HL-60 (cell line): ENCODE measurements around the gene NBL1.

Experiments used
- DNase-seq, 2 experiments: peaks; one replicate each; pipeline ENCODE4 v3.0.0-alpha.2; 2010 to 2020; ENCODE audit warnings: low read depth in 1 of 2, low spot score in 1 of 2
- H3K27ac ChIP-seq: fragments of 250-450 bp; sonication (Bioruptor Pico); replicated peaks from 2 replicates; pipeline ENCODE4 v1.5.1; 2020; ENCODE audit warnings: mild to moderate bottlenecking, moderate library complexity
- H3K27me3 ChIP-seq: fragments of 250-450 bp; sonication (Bioruptor Pico); 2 replicates; pipeline ENCODE4 v1.5.1; 2021; ENCODE audit warnings: mild to moderate bottlenecking, moderate library complexity; ENCODE audit not compliant: insufficient read depth, poor library complexity, severe bottlenecking
- H3K4me3 ChIP-seq: replicated peaks from 2 replicates; pipeline ENCODE4 v1.5.1; 2011; ENCODE audit warnings: mild to moderate bottlenecking, control low read depth, low read length; ENCODE audit not compliant: insufficient read depth
- GABPA ChIP-seq: IDR thresholded peaks from 2 replicates; pipeline ENCODE4 v1.6.1; 2012; ENCODE audit warnings: low read depth
- POLR2AphosphoS5 ChIP-seq: IDR thresholded peaks from 2 replicates; pipeline ENCODE4 v1.6.1; 2012; ENCODE audit warnings: low read depth
- SPI1 ChIP-seq: IDR thresholded peaks from 2 replicates; pipeline ENCODE4 v1.6.1; 2012; ENCODE audit warnings: low read depth, mild to moderate bottlenecking, borderline replicate concordance
- TF ChIP-seq, protein P1 (sequence below): IDR thresholded peaks from one replicate; pipeline ENCODE4 v1.5.1; 2011; ENCODE audit warnings: low read length, control low read depth, inconsistent platforms; ENCODE audit not compliant: insufficient read depth
- TF ChIP-seq, protein P2 (sequence below): IDR thresholded peaks from 2 replicates; pipeline ENCODE4 v1.6.1; 2012; ENCODE audit warnings: low read depth; ENCODE audit not compliant: insufficient replicate concordance

NBL1 gene

DNA sequence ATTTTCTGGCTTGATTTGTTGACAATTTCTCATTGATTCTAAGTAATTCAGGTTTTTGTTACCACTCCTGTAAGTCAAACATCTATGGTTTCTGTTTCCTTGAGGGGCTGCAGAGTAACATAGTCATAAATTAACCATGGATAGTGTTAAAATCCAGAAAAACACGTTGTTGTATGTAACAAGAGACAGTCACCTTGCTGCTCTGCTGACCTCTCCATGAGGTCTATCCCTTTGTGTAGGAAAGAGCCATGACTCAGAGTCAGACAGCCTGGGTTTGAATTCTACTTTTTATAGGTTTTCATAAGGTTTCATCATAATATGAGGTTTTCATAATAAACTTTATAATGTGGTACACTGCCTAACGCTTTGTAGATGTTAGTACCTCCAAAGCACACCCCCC, 27.6 kb upstream of the NBL1 start:
- Histone ChIP-seq H3K4me3 (no peak overlapping the region), H3K27ac (no peak overlapping the region)
- DNase-seq, result no peak

DNA sequence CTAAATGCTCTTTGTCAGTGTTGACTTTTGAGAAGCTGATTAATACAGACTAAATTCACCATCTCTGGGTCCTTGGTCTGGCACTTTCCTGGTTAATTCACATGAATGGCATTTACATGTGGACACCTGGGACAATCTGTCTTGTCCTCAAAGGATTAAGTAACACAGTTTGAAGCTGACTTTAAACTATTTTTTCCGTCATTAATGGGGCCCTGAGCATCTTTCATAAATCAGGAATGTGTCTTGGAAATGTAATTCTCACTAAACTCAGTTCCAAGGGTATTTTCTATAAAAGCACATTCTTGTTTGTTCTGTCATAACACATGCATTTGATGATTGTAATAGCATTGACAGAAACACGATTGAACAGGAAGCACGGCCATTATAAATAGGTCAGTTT, 26.7 kb upstream of the NBL1 start:
- TF ChIP-seq, protein P1, sequence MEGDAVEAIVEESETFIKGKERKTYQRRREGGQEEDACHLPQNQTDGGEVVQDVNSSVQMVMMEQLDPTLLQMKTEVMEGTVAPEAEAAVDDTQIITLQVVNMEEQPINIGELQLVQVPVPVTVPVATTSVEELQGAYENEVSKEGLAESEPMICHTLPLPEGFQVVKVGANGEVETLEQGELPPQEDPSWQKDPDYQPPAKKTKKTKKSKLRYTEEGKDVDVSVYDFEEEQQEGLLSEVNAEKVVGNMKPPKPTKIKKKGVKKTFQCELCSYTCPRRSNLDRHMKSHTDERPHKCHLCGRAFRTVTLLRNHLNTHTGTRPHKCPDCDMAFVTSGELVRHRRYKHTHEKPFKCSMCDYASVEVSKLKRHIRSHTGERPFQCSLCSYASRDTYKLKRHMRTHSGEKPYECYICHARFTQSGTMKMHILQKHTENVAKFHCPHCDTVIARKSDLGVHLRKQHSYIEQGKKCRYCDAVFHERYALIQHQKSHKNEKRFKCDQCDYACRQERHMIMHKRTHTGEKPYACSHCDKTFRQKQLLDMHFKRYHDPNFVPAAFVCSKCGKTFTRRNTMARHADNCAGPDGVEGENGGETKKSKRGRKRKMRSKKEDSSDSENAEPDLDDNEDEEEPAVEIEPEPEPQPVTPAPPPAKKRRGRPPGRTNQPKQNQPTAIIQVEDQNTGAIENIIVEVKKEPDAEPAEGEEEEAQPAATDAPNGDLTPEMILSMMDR, result no peak
- TF ChIP-seq POLR2AphosphoS5, result no peak
- no peak for TF ChIP-seq GABPA
- no peak for TF ChIP-seq SPI1
- TF ChIP-seq, protein P2, sequence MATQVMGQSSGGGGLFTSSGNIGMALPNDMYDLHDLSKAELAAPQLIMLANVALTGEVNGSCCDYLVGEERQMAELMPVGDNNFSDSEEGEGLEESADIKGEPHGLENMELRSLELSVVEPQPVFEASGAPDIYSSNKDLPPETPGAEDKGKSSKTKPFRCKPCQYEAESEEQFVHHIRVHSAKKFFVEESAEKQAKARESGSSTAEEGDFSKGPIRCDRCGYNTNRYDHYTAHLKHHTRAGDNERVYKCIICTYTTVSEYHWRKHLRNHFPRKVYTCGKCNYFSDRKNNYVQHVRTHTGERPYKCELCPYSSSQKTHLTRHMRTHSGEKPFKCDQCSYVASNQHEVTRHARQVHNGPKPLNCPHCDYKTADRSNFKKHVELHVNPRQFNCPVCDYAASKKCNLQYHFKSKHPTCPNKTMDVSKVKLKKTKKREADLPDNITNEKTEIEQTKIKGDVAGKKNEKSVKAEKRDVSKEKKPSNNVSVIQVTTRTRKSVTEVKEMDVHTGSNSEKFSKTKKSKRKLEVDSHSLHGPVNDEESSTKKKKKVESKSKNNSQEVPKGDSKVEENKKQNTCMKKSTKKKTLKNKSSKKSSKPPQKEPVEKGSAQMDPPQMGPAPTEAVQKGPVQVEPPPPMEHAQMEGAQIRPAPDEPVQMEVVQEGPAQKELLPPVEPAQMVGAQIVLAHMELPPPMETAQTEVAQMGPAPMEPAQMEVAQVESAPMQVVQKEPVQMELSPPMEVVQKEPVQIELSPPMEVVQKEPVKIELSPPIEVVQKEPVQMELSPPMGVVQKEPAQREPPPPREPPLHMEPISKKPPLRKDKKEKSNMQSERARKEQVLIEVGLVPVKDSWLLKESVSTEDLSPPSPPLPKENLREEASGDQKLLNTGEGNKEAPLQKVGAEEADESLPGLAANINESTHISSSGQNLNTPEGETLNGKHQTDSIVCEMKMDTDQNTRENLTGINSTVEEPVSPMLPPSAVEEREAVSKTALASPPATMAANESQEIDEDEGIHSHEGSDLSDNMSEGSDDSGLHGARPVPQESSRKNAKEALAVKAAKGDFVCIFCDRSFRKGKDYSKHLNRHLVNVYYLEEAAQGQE, result no peak
- Histone ChIP-seq H3K27me3 (no peaks in the 10 kb centered on the region), H3K4me3 (no peak overlapping the region), H3K27ac (no peak overlapping the region)
- DNase-seq, result no peak

More for the DNA sequence above, 27.6 kb upstream of the NBL1 start:
- TF ChIP-seq SPI1, result no peak
- H3K27me3 ChIP-seq, result no peaks in the 10 kb centered on the region

DNA sequence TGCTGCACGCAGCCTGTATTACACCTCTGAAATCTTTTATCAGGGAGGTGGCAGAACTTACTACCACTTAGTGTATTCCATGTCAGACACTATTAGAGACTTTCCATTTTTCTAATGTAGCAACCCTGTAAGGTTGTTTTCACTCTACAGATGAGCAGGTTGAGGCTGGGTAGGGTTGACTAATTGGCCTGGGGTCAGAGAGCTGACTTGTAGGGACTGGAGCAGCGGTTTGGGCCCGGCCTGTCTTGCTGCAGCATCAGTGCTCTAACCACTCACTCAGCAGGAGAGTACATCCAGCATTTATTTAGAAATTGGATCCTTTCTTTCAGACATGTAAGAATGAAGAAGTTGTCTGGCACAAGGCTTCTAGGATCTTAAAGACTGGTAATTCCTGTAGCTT, 25.7 kb upstream of the NBL1 start:
- Histone ChIP-seq H3K27ac (no peak overlapping the region), H3K4me3 (no peak overlapping the region), H3K27me3 (no peaks in the 10 kb centered on the region)
- TF ChIP-seq, protein P2, result no peak
- TF ChIP-seq, protein P1, result no peak
- TF ChIP-seq GABPA (no peak), POLR2AphosphoS5 (no peak), SPI1 (no peak)
- no peak for DNase-seq

DNA sequence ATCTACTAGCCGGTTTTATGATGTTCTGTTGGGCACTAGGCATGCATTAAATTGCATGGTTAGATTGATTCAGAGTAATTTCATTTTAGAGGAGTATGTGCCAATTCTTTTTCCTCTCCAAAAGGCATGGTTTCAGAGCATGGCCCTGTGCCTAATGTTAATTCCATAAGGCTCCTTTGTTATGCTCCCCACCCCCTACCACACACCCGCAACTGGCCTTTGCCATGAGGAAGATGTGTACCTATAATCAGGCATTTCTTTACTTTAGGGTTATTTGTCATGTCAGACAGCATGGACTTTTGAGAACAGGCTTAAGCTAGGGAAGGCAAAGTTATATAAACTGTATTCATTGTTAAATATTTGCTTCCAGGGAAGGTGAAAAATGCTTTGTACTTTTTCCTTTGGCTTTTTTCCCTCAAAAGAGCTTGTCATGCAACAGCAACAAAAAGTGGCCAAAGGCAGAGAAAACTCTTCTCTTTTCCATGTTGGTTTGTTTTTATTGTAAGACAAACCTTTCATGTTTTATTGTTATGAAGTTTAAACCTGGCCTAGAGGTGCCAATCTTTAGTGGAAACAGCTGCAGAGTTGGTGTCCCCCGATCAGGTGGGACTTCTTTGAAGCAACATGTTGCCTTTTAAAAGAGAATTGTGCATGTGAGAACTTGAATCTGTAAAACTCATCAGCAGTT, 24.3 kb upstream of the NBL1 start:
- TF ChIP-seq, protein P1, result no peak
- TF ChIP-seq SPI1 (no peak), POLR2AphosphoS5 (no peak)

More for the DNA sequence above, 24.3 kb upstream of the NBL1 start:
- no peak overlapping the region for H3K4me3 ChIP-seq
- no peak for DNase-seq
- H3K27ac ChIP-seq, result no peak overlapping the region
- H3K27me3 ChIP-seq, result no peaks in the 10 kb centered on the region
